GM21576 (cell line): Measurements from ENCODE around the gene CACNA1F.
"Not testable (repeated sequence)": the region's sequence is repeated elsewhere in the genome, so short reads cannot be mapped to it uniquely, and the experiment has no call there.

Experiments used
- ATAC-seq: cut with Tn5 transposase; IDR thresholded peaks from one replicate; pipeline ENCODE4 v1.9.1; 2021; ENCODE audit warnings: mild to moderate bottlenecking, moderate library complexity; ENCODE audit not compliant: unreplicated experiment

Gene CACNA1F

DNA sequence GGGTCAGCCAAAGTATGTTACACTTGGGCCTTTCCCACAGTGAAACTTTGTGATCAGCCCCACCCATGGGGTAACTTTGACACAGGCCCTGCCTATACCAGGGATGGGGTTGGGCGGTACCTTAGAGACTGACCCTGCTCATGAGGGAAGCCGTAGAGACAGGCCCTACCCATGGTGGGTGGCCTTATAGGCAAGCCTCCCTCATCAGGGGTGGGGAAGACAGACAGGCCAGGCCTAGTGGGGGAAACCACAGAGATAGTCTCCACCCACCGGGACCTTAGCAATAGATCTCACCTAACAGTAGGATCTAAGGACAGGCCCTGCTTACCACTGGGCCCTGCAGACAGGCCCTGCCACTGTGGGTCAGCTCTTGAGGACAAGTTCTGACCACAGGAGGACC lies 54.6 kb downstream of the CACNA1F start:
- no peak for ATAC-seq

GRCh38 chrX:49177873-49178480 lies 55.2 kb downstream of the CACNA1F start:
- ATAC-seq: no peak

DNA sequence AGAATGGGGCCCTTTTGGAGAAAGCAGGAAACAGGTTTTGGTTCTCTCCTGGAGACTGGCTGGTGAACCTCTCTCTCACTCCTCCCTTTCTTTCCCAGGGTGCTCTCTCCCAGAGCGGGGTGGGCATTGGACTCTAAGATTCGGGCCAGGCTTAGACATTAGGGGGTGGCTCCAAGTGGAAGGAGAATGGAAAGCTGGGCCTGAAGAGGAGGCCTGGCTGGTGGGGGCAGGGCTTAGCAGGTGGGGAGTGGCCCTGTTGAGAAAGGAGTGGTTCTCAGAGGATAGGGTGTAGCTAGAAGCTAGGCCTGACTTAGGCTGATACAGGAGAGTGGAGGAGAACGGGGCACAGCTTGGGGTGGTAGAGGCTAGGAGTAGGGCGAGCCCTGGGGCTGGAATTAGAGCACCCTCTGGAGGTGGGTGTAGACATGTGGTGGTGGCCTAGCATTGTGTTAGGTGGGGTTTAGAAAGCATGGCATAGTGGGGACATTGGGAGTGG lies 55.8 kb downstream of the CACNA1F start:
- ATAC-seq: no peak

DNA sequence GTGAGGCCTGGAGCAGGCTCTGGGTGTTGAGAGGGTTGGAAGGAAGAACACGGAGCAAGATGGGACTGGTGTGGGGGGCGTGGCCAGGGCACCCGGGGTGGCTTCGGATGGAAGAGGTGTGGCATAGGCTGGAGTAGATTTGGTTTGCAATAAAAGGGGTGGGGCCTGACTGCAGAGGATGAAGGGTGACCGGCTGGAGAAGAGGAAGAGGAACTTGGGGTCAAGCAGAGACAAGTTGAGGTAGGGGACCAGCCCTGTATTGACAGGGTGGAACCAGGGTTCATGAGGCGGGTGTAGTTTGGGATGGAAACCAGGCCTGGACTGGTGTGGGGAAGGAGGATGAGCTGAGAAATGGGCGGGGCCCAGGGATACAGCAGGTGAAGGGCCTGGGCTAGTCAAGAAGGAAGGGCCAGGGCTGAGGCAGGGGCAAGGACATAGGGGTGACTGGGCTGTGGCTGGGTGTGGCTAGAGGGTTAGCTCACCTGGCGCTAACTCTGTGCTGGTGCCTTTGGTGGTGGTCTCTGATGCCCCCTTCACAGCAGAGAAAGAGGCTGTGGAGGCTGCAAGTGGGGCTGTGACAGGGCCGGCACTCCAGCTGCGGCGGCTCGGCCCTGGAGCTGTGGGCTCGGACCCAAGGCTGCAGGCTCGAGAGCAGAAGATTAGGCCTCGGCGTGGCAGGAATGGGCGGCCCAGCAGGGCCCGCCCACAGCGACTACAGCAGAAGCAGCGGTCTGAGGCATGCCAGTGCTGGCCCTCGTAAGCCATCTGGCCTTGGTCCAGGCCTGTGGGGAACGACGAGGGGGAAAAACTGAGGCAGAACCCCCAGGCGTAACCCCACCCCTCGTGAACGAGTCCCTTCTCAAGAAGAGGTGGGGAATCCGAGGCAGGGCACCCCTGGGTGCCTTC lies 56.5 kb downstream of the CACNA1F start:
- ATAC-seq: no peak

- no peak for ATAC-seq
Measured at GRCh38 chrX:49175435-49176274, 57.5 kb downstream of the CACNA1F start.

- no peak for ATAC-seq
Measured at GRCh38 chrX:49174723-49175122, 58.4 kb downstream of the CACNA1F start.

GRCh38 chrX:49173544-49173943 lies 59.6 kb downstream of the CACNA1F start:
- ATAC-seq: not testable (repeated sequence)

DNA sequence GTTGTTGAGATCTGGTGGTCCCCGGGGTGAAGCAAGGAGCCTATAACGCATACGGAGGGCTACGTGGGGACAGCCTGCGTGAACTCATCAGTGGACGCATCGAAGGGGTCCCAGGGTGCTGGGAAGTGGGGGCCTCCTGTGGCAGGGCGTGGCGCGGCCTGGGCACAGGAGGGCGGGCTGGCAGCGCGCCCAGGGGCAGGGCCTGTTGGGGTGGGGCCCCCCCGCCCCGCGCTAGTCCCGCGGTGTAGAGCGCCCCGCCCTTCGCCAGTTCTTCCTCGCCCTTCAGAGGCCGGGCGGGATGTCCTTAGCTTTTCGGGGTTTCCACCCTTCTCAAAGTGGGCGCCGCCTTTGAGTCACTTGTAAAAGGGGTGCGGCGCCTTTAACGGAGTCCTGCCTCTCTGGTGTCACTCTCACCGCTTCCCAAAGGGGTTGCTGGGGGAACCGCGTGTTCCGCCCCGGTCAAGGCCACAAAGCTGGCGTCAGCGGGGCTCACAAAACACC lies 60.8 kb downstream of the CACNA1F start:
- ATAC-seq: peak; percentile 61

GRCh38 chrX:49171752-49172279 lies 61.3 kb downstream of the CACNA1F start, which contains the start of gene PLP2:
Gene PLP2 (plus strand): TSS chrX:49171898. CDS start chrX:49172001, 103 bp downstream.
- ATAC-seq: no peak

GRCh38 chrX:49167740-49168108 lies 65.4 kb downstream of the CACNA1F start:
- ATAC-seq: no peak

- no peak for ATAC-seq
Measured at GRCh38 chrX:49166914-49167739, 66.0 kb downstream of the CACNA1F start.

DNA sequence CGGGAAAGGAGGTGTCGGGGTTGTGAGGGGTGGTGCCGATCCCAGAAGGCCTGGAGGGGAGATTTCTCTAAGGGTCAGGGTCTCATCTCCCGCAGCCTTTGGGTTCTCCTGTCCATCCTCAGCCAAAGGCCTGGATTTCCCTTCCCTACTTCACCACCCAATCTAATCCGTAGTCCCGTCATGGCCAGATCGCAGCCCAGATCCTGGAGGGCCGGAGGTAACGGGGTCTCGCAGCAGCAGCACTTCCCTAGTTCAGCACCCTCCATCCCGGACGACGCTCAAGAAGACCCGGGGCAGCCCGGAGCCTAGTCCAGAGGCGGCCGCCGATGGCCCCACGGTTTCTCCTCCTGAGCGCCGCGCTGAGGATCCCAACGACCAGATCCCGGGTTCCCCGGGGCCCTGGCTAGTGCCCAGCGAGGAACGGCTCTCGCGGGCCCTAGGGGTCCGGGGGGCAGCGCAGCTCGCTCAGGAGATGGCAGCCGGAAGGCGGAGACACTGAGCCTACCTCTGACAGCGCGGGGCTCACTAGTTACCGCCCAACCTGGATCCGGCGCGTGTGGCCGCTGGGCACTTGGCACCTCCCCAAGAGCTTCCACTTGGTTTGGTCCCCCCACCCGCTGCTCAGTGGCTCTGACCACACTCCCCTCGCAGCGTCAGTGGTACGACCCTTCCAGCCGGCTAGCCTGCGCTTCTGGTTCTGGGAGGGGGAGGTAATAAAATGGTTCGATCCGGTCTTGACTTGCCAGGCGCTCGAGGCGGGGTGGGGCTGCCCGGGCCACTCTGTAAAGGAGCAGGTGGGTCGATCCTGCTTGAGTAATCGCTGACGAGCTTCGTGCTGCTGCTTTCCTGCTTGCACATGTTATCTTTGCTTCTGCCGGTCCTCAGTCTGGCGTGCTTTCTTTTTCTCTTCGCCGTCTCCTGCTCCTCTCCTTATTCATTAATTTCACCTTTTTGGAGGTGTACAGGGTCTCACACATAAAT lies 66.9 kb downstream of the CACNA1F start:
- peak; percentile 39 for ATAC-seq

- ATAC-seq: no peak
Measured at GRCh38 chrX:49164589-49165360, 68.4 kb downstream of the CACNA1F start.

GRCh38 chrX:49163555-49164419 lies 69.4 kb downstream of the CACNA1F start:
- ATAC-seq: peak; percentile 40

GRCh38 chrX:49162620-49163019 lies 70.5 kb downstream of the CACNA1F start, which contains the start of gene MAGIX:
Gene MAGIX (plus strand): TSS chrX:49162758. CDS start chrX:49162890, 132 bp downstream.
- no peak for ATAC-seq

DNA sequence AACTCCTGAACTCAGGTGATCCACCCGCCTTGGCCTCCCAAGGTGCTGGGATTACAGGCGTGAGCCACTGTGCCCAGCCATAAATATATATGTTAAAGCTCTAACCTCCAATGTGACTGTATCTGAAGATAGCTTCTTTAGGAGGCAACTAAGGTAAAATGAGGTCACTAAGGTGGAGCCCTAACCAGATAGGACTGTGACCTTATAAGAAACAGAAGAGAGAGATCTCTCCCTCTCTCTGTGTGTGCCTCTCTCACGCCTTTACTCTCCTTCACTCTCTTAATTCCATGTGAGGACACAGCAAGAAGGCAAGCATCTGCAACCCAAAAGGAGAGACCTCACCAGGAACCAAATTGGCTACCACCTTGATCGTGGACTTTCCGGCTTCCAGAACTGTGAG lies 71.5 kb downstream of the CACNA1F start:
- ATAC-seq: no peak

- no peak for ATAC-seq
Measured at GRCh38 chrX:49160908-49161307, 72.2 kb downstream of the CACNA1F start.
